Osteoblast (primary cell): ENCODE measurements around the gene FAM78B. TPM values are rescaled to one million over a fixed set of nuclear protein-coding genes. Genes with fewer than 3 reads are reported as not detected.

Experiments used
- DNase-seq: peaks from one replicate; pipeline ENCODE4 v3.0.0; 2011; ENCODE audit warnings: low spot score, mixed read lengths; ENCODE audit not compliant: insufficient read length; ENCODE audit errors: missing footprints
- H2AFZ ChIP-seq: 2 replicates; pipeline ENCODE4 v1.6.0; 2011; ENCODE audit warnings: mild to moderate bottlenecking, low read length
- H3K27ac ChIP-seq: 2 replicates; pipeline ENCODE4 v1.5.1; 2011; ENCODE audit warnings: mild to moderate bottlenecking, low read depth, low read length, moderate library complexity
- H3K27me3 ChIP-seq: 2 replicates; pipeline ENCODE4 v1.6.0; 2012; ENCODE audit warnings: mild to moderate bottlenecking, control low read depth, inconsistent platforms, low read length, moderate library complexity; ENCODE audit not compliant: insufficient read depth
- H3K36me3 ChIP-seq: 2 replicates; pipeline ENCODE4 v1.5.1; 2011; ENCODE audit warnings: mild to moderate bottlenecking, low read length, control low read depth, moderate library complexity; ENCODE audit not compliant: insufficient read depth
- H3K4me1 ChIP-seq: 2 replicates; pipeline ENCODE4 v1.5.1; 2011; ENCODE audit warnings: mild to moderate bottlenecking, low read length, control low read depth, moderate library complexity; ENCODE audit not compliant: insufficient read depth
- H3K4me2 ChIP-seq: 2 replicates; pipeline ENCODE4 v1.6.0; 2011; ENCODE audit warnings: mild to moderate bottlenecking, low read length; ENCODE audit not compliant: insufficient read depth
- H3K4me3 ChIP-seq: fragments of 200-600 bp; sonication (generic); 3 replicates; pipeline ENCODE4 v1.5.1; 2012; ENCODE audit warnings: mild to moderate bottlenecking, low read length, inconsistent platforms; ENCODE audit not compliant: insufficient read depth
- H3K79me2 ChIP-seq: 2 replicates; pipeline ENCODE4 v1.6.0; 2012; ENCODE audit warnings: mild to moderate bottlenecking, low read length, control low read depth, inconsistent platforms; ENCODE audit not compliant: insufficient read depth
- H3K9me3 ChIP-seq: 2 replicates; pipeline ENCODE4 v1.5.1; 2011; ENCODE audit warnings: low read depth, low read length, control low read depth
- H4K20me1 ChIP-seq: 2 replicates; pipeline ENCODE4 v1.6.0; 2012; ENCODE audit warnings: mild to moderate bottlenecking, low read length, control low read depth; ENCODE audit not compliant: insufficient read depth
- CTCF ChIP-seq: IDR thresholded peaks from 2 replicates; pipeline ENCODE4 v1.5.1; 2011; ENCODE audit warnings: mild to moderate bottlenecking, low read depth, low read length, moderate library complexity; ENCODE audit errors: extremely low read depth
- total RNA-seq: library from RNA; depleted of rRNA; stranded (reverse); fragments of >200 nt; gene quantifications from 2 replicates; pipeline ENCODE4 v1.2.3, GENCODE V29; 2012

The FAM78B gene
- total RNA-seq, 1 donor, result 0.36 TPM

- no peak for TF ChIP-seq CTCF
- no peaks in the 10 kb centered on the region for H3K79me2 ChIP-seq
- no peaks in the 10 kb centered on the region for H3K9me3 ChIP-seq
- H2AFZ ChIP-seq, result no peak overlapping the region
- H3K4me1 ChIP-seq, result no peaks in the 10 kb centered on the region
- H4K20me1 ChIP-seq, result no peaks in the 10 kb centered on the region
- H3K36me3 ChIP-seq, result no peaks in the 10 kb centered on the region
- no peak overlapping the region for H3K27ac ChIP-seq
- no peak for DNase-seq
- H3K27me3 ChIP-seq, result no peaks in the 10 kb centered on the region
- no peak overlapping the region for H3K4me2 ChIP-seq
- no peak overlapping the region for H3K4me3 ChIP-seq
Measured at GRCh38 chr1:166176416-166176815, 9.6 kb upstream of the FAM78B start.

DNA sequence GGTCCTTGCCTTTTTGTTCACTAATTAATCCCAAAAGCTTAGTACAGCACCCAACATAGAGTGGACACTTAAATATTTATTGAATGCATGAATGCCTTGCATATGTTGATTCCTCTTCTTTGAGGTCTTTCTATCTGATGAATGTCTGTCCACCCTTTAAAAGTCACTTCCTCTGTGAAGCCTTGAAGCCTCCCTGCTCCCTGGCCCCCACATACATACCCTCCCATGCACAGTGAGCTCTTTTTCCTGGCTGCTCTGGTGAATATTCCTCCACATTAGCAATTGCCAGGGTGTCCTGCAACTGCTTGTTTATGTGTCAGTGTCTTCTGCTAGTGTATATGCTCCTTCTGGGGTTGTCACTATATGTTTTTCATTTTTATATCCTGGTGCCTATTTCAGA, 8.2 kb upstream of the FAM78B start:
- H3K4me1 ChIP-seq, result no peaks in the 10 kb centered on the region
- H3K79me2 ChIP-seq, result no peaks in the 10 kb centered on the region
- H3K4me2 ChIP-seq, result no peak overlapping the region
- H3K27me3 ChIP-seq, result no peaks in the 10 kb centered on the region
- no peak overlapping the region for H2AFZ ChIP-seq
- H4K20me1 ChIP-seq, result no peaks in the 10 kb centered on the region
- H3K36me3 ChIP-seq, result no peaks in the 10 kb centered on the region
- H3K9me3 ChIP-seq, result no peaks in the 10 kb centered on the region
- DNase-seq, result no peak
- no peak overlapping the region for H3K27ac ChIP-seq
- no peak for TF ChIP-seq CTCF
- H3K4me3 ChIP-seq, result no peak overlapping the region

DNA sequence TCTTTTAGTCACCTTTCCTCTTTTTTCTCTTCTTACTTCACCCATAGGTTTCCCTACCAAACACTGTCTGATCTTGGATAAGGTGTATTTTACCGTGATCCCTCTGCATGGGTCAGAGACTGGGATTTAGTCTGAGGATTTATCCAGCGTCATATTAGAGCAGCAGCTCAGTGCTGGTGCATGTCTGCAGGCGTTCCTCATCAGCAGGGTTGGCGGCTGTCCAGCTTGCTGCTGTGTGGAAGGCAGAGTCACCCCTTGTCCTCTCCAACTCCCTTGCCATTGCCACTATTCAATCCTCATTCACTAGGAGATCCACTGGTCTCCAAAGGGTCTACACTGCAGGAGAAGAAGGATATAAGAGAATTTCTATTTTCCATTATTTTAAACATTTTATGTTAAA, 7.3 kb upstream of the FAM78B start:
- H3K4me3 ChIP-seq, result no peak overlapping the region
- TF ChIP-seq CTCF, result no peak
- no peaks in the 10 kb centered on the region for H4K20me1 ChIP-seq
- no peak overlapping the region for H2AFZ ChIP-seq
- no peaks in the 10 kb centered on the region for H3K9me3 ChIP-seq
- H3K79me2 ChIP-seq, result no peaks in the 10 kb centered on the region
- no peaks in the 10 kb centered on the region for H3K27me3 ChIP-seq
- DNase-seq, result no peak
- H3K4me1 ChIP-seq, result no peaks in the 10 kb centered on the region
- H3K36me3 ChIP-seq, result no peaks in the 10 kb centered on the region
- no peak overlapping the region for H3K27ac ChIP-seq
- no peak overlapping the region for H3K4me2 ChIP-seq

DNA sequence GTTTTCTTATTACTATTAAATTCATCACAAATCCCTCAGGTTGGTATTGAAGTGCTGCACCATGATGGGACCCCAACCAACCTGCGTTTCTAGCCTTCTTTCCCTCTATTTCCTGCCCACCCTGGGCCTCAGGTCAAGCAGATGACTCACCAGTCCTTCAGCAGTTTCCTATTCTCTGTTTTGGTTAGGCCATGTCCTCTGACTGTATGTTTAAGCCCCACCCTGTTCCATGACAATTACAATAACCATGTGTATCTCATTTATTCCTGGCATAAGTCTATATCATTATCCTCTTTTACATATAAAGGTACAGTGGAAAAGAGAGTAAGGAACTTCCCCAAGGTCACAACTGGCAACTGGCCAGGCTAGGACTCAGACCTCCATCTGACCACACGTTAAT, 5.3 kb upstream of the FAM78B start:
- Histone ChIP-seq H3K9me3 (no peaks in the 10 kb centered on the region), H2AFZ (no peak overlapping the region), H3K4me1 (no peaks in the 10 kb centered on the region), H4K20me1 (no peaks in the 10 kb centered on the region), H3K79me2 (no peaks in the 10 kb centered on the region), H3K36me3 (no peaks in the 10 kb centered on the region), H3K27me3 (peaks cover 5% of the 10 kb centered on the region), H3K4me3 (no peak overlapping the region), H3K4me2 (no peak overlapping the region), H3K27ac (no peak overlapping the region)
- no peak for DNase-seq
- TF ChIP-seq CTCF, result no peak
